HG03432 (cell line): ENCODE data around the gene RIT2.
"Not testable (repeated sequence)": the region's sequence is repeated elsewhere in the genome, so short reads cannot be mapped to it uniquely, and the experiment has no call there.

ENCODE experiments used
- ATAC-seq: cut with Tn5 transposase; IDR thresholded peaks from one replicate; pipeline ENCODE4 v1.9.1; 2021; ENCODE audit warnings: mild to moderate bottlenecking, moderate library complexity; ENCODE audit not compliant: unreplicated experiment

Gene RIT2

GRCh38 chr18:42854558-42854957 lies 260.9 kb downstream of the RIT2 start:
- no peak for ATAC-seq

GRCh38 chr18:42850174-42851083 lies 265.1 kb downstream of the RIT2 start:
- no peak for ATAC-seq

- no peak for ATAC-seq
Measured at GRCh38 chr18:42839408-42839807, 276.1 kb downstream of the RIT2 start.

- no peak for ATAC-seq
Measured at GRCh38 chr18:42838546-42839145, 276.8 kb downstream of the RIT2 start.

GRCh38 chr18:42830936-42831335 lies 284.5 kb downstream of the RIT2 start:
- ATAC-seq, result no peak

GRCh38 chr18:42828881-42829280 lies 286.6 kb downstream of the RIT2 start:
- no peak for ATAC-seq

GRCh38 chr18:42824178-42824577 lies 291.3 kb downstream of the RIT2 start:
- no peak for ATAC-seq

- no peak for ATAC-seq
Measured at GRCh38 chr18:42822711-42823110, 292.8 kb downstream of the RIT2 start.

GRCh38 chr18:42821492-42821891 lies 294.0 kb downstream of the RIT2 start:
- ATAC-seq, result no peak

GRCh38 chr18:42814618-42815017 lies 300.9 kb downstream of the RIT2 start:
- no peak for ATAC-seq

GRCh38 chr18:42814184-42814583 lies 301.3 kb downstream of the RIT2 start:
- no peak for ATAC-seq

GRCh38 chr18:42813570-42813969 lies 301.9 kb downstream of the RIT2 start:
- no peak for ATAC-seq

- ATAC-seq, result no peak
Measured at GRCh38 chr18:42807887-42808286, 307.6 kb downstream of the RIT2 start.

GRCh38 chr18:42801706-42802105 lies 313.8 kb downstream of the RIT2 start:
- ATAC-seq, result no peak

GRCh38 chr18:42798606-42799170 lies 316.8 kb downstream of the RIT2 start:
- ATAC-seq, result no peak

GRCh38 chr18:42795213-42795789 lies 320.2 kb downstream of the RIT2 start:
- ATAC-seq, result not testable (repeated sequence)

GRCh38 chr18:42792731-42793130 lies 322.8 kb downstream of the RIT2 start:
- no peak for ATAC-seq

GRCh38 chr18:42784632-42785031 lies 330.9 kb downstream of the RIT2 start:
- ATAC-seq, result no peak

GRCh38 chr18:42782929-42783328 lies 332.6 kb downstream of the RIT2 start:
- no peak for ATAC-seq

- no peak for ATAC-seq
Measured at GRCh38 chr18:42781298-42781815, 334.1 kb downstream of the RIT2 start.

- no peak for ATAC-seq
Measured at GRCh38 chr18:42780171-42780570, 335.3 kb downstream of the RIT2 start.
